GM12878 (cell line): ENCODE measurements around the gene CYB5D1. TPM values are rescaled to one million over a fixed set of nuclear protein-coding genes. Genes with fewer than 3 reads are reported as not detected.

Experiments
- ASH2L ChIP-seq: fragments of 300-600, 200-600 bp; sonication (generic); IDR thresholded peaks from 2 replicates; pipeline ENCODE4 v1.6.1; 2017; ENCODE audit warnings: low read depth, mild to moderate bottlenecking, borderline replicate concordance
- CUX1 ChIP-seq: IDR thresholded peaks from 2 replicates; pipeline ENCODE4 v1.6.1; 2012; ENCODE audit warnings: improper control_type of control experiment, low read depth, low read length; ENCODE audit not compliant: insufficient replicate concordance
- DPF2 ChIP-seq: fragments of 450-650 bp; IDR thresholded peaks from 2 replicates; pipeline ENCODE4 v1.6.1; 2017; ENCODE audit warnings: mild to moderate bottlenecking
- E2F4 ChIP-seq: IDR thresholded peaks from 2 replicates; pipeline ENCODE4 v1.6.1; 2012; ENCODE audit warnings: low read depth, low read length, improper control_type of control experiment
- FOXK2 ChIP-seq: fragments of 450-650 bp; IDR thresholded peaks from 2 replicates; pipeline ENCODE4 v1.6.1; 2017; ENCODE audit warnings: mild to moderate bottlenecking, moderate library complexity
- HDAC6 ChIP-seq: fragments of 200-600 bp; sonication (generic); IDR thresholded peaks from one replicate; pipeline ENCODE4 v1.8.0; 2017; ENCODE audit warnings: antibody characterized with exemption; ENCODE audit not compliant: unreplicated experiment
- IKZF2 ChIP-seq, 2 experiments: fragments of 450-650 bp; IDR thresholded peaks; 2 replicates each; pipeline ENCODE4 v1.6.1; 2017; ENCODE audit warnings: mild to moderate bottlenecking in 2 of 2, moderate library complexity in 2 of 2
- KLF5 ChIP-seq: fragments of 450-650 bp; IDR thresholded peaks from 2 replicates; pipeline ENCODE4 v1.6.1; 2014; ENCODE audit warnings: mild to moderate bottlenecking; ENCODE audit not compliant: partially characterized antibody
- MTA3 ChIP-seq: IDR thresholded peaks from 2 replicates; pipeline ENCODE4 v1.6.1; 2012; ENCODE audit warnings: low read length, inconsistent platforms, borderline replicate concordance
- NFYA ChIP-seq: IDR thresholded peaks from 2 replicates; pipeline ENCODE4 v1.6.1; 2011; ENCODE audit warnings: low read depth, mild to moderate bottlenecking, low read length, improper control_type of control experiment, borderline replicate concordance
- NFYB ChIP-seq: IDR thresholded peaks from 2 replicates; pipeline ENCODE4 v1.6.1; 2011; ENCODE audit warnings: low read depth, mild to moderate bottlenecking, low read length, improper control_type of control experiment, moderate library complexity; ENCODE audit not compliant: insufficient read depth
- NKRF ChIP-seq: fragments of 450-650 bp; conservative IDR thresholded peaks from 2 replicates; pipeline ENCODE4 v1.6.1; 2017; ENCODE audit warnings: mild to moderate bottlenecking, moderate library complexity
- NR2C1 ChIP-seq: fragments of 450-650 bp; IDR thresholded peaks from 2 replicates; pipeline ENCODE4 v1.6.1; 2017; ENCODE audit warnings: antibody characterized with exemption, mild to moderate bottlenecking, moderate library complexity
- SIN3A ChIP-seq: IDR thresholded peaks from 2 replicates; pipeline ENCODE4 v1.6.1; 2012; ENCODE audit warnings: low read depth, low read length, improper control_type of control experiment
- SREBF1 ChIP-seq: IDR thresholded peaks from 2 replicates; pipeline ENCODE4 v1.6.1; 2012; ENCODE audit warnings: mild to moderate bottlenecking, low read length
- YBX1 ChIP-seq: fragments of 450-650 bp; IDR thresholded peaks from 2 replicates; pipeline ENCODE4 v1.6.1; 2016; ENCODE audit warnings: antibody characterized with exemption
- ZBTB33 ChIP-seq: fragments of 450-650 bp; IDR thresholded peaks from 2 replicates; pipeline ENCODE4 v1.6.1; 2017; ENCODE audit warnings: mild to moderate bottlenecking
- ZNF274 ChIP-seq: IDR thresholded peaks from one replicate; pipeline ENCODE4 v1.8.0; 2011; ENCODE audit not compliant: insufficient read length, insufficient read depth
- ZZZ3 ChIP-seq: IDR thresholded peaks from 2 replicates; pipeline ENCODE4 v1.6.1; 2011; ENCODE audit warnings: low read depth; ENCODE audit not compliant: control insufficient read depth, insufficient read length
- polyA plus RNA-seq, 11 experiments: library from polyadenylated mRNA; depleted of rRNA in 4 of 11; unstranded in 6 of 11; stranded (reverse) in 5 of 11; fragments of >200 nt; fragmentation: Nextera tagmentation in 4 of 11; fragmentation: Illumina TruSeq in 1 of 11; extraction: Ambion mirVana in 4 of 11; extraction: Trizol in 1 of 11; gene quantifications; 1 replicate in 1 of 11; 2 replicates in 10 of 11; pipeline versions ENCODE4 v1.2.1 to v1.2.3, GENCODE V29; 2011 to 2016; ENCODE audit warnings: inconsistent platforms in 2 of 11, missing spikeins in 2 of 11, low read depth in 1 of 11
- total RNA-seq, 4 experiments: library from RNA; depleted of rRNA in 3 of 4; stranded (reverse); fragments of >200 nt in 3 of 4; fragmentation: Illumina TruSeq in 1 of 4; extraction: Trizol in 1 of 4; gene quantifications; 2 replicates each; pipeline versions ENCODE4 v1.2.1 to v1.2.3, GENCODE V29; 2013 to 2021

The CYB5D1 gene
- total and polyA plus RNA-seq, 10 of the 15 experiments (the other 5 are each of a cell fraction or from before 2014, with no cell fraction given) = 1.6 to 8.7 (median 6.4) TPM

- no peak for TF ChIP-seq CUX1
- no peak for TF ChIP-seq IKZF2 (IDR thresholded peaks at IDR 0.05)
- peak; percentile 77 for TF ChIP-seq KLF5
- peak; percentile 38; the same call in 1 of the 2 replicates for TF ChIP-seq NKRF
- TF ChIP-seq FOXK2 = peak; percentile 74
- TF ChIP-seq ASH2L = no peak
- no peak for TF ChIP-seq ZNF274
- peak; percentile 59 for TF ChIP-seq HDAC6
- no peak for TF ChIP-seq NFYA
- TF ChIP-seq YBX1 = no peak
- peak; percentile 95 for TF ChIP-seq NFYB
- no peak for TF ChIP-seq ZZZ3
- peak; percentile 53 for TF ChIP-seq NR2C1
- TF ChIP-seq MTA3 = no peak
- TF ChIP-seq ZBTB33 = no peak
- no peak for TF ChIP-seq E2F4
- TF ChIP-seq DPF2 = peak; percentile 72; the same call in 1 of the 2 replicates
- 0 out of 2 replicates have a peak, but pooled peaks have one; percentile 26 for TF ChIP-seq SIN3A
- 0 out of 2 replicates have a peak, but pooled peaks have one; percentile 17 for TF ChIP-seq SREBF1
These were observed 13.3 kb upstream of the CYB5D1 start (continued) for GRCh38 chr17:7844292-7845154.
